ENCODE measurements around the gene NFATC2.
A peak's percentile ranks its signal among the peaks of the same experiment; 100 is the strongest.

Gene NFATC2

GRCh38 chr20:51447765-51448148 lies 94.8 kb downstream of the NFATC2 start:
- DNase-seq: no peak

GRCh38 chr20:51447097-51447764 lies 95.3 kb downstream of the NFATC2 start:
- peak; percentile 88 for DNase-seq

- DNase-seq: no peak
Measured at GRCh38 chr20:51446656-51447055, 95.9 kb downstream of the NFATC2 start.

GRCh38 chr20:51446230-51446629 lies 96.3 kb downstream of the NFATC2 start:
- no peak for DNase-seq

- no peak for DNase-seq
Measured at GRCh38 chr20:51445591-51445990, 96.9 kb downstream of the NFATC2 start.

- no peak for DNase-seq
Measured at GRCh38 chr20:51444922-51445438, 97.5 kb downstream of the NFATC2 start.

- DNase-seq: no peak
Measured at GRCh38 chr20:51444467-51444866, 98.1 kb downstream of the NFATC2 start.

- no peak for DNase-seq
Measured at GRCh38 chr20:51442602-51443001, 99.9 kb downstream of the NFATC2 start.

- no peak for DNase-seq
Measured at GRCh38 chr20:51440589-51440988, 101.9 kb downstream of the NFATC2 start.

- DNase-seq: no peak
Measured at GRCh38 chr20:51439160-51439689, 103.3 kb downstream of the NFATC2 start.

GRCh38 chr20:51438136-51438535 lies 104.4 kb downstream of the NFATC2 start:
- DNase-seq: no peak

GRCh38 chr20:51437182-51437924 lies 105.2 kb downstream of the NFATC2 start:
- no peak for DNase-seq

GRCh38 chr20:51434580-51435247 lies 107.8 kb downstream of the NFATC2 start:
- DNase-seq: no peak

- no peak for DNase-seq
Measured at GRCh38 chr20:51434026-51434425, 108.5 kb downstream of the NFATC2 start.

GRCh38 chr20:51432875-51433274 lies 109.6 kb downstream of the NFATC2 start:
- DNase-seq: no peak

- no peak for DNase-seq
Measured at GRCh38 chr20:51432251-51432784, 110.2 kb downstream of the NFATC2 start.

GRCh38 chr20:51431321-51431720 lies 111.2 kb downstream of the NFATC2 start:
- no peak for DNase-seq

- DNase-seq: no peak
Measured at GRCh38 chr20:51430198-51430950, 112.1 kb downstream of the NFATC2 start.

- no peak for DNase-seq
Measured at GRCh38 chr20:51429696-51430095, 112.8 kb downstream of the NFATC2 start.

- no peak for DNase-seq
Measured at GRCh38 chr20:51429144-51429482, 113.4 kb downstream of the NFATC2 start.

- peak; percentile 88 for DNase-seq
Measured at GRCh38 chr20:51428401-51429143, 113.9 kb downstream of the NFATC2 start.

All from femur (tissue), 1 donor.